Naive thymus-derived CD8-positive, alpha-beta T cell (primary cell): Measurements from ENCODE around the gene BRD3. TPM values are rescaled to one million over a fixed set of nuclear protein-coding genes. Genes with fewer than 3 reads are reported as not detected.
"Not testable (repeated sequence)": the region's sequence is repeated elsewhere in the genome, so short reads cannot be mapped to it uniquely, and the experiment has no call there.

Experiments used
- ATAC-seq, 2 donors: fragments of 150-1000 bp; cut with Tn5 transposase in 1 of 2; sonication (Bioruptor Pico), chemical (Tn5 transposase) in 1 of 2; 1 replicate in 1 of 2; 2 replicates in 1 of 2; pipeline ENCODE4 v1.10.0; 2021; ENCODE audit warnings: mild to moderate bottlenecking in 2 of 2, moderate library complexity in 2 of 2
- POLR2A ChIA-PET: fragments of 350-600 bp; sonication (Branson Sonifier 250); formaldehyde crosslinking; loops from one replicate; lab custom pipeline; 2021; ENCODE audit warnings: antibody characterized with exemption; lab: Charles Lee
- DNase-seq, 10 donors: peaks; one replicate each; pipeline versions ENCODE4 v3.0.0 to v3.0.0-alpha.2; 2020 to 2022
- H3K27ac Mint-ChIP-seq, 10 donors: one replicate each; pipeline ENCODE4 v1.8.0; 2020 to 2022; ENCODE audit warnings: mild to moderate bottlenecking in 10 of 10, mixed read lengths in 10 of 10, moderate library complexity in 4 of 10, inconsistent platforms in 1 of 10
- H3K27me3 Mint-ChIP-seq, 5 donors: one replicate each; pipeline ENCODE4 v1.8.0; 2021 to 2022; ENCODE audit warnings: mixed read lengths in 5 of 5
- H3K36me3 Mint-ChIP-seq, 3 donors: one replicate each; pipeline ENCODE4 v1.8.0; 2020 to 2022; ENCODE audit warnings: mixed read lengths in 3 of 3, mild to moderate bottlenecking in 2 of 3, inconsistent platforms in 1 of 3
- H3K4me1 Mint-ChIP-seq, 4 donors: one replicate each; pipeline ENCODE4 v1.8.0; 2021 to 2022; ENCODE audit warnings: mixed read lengths in 4 of 4
- H3K4me3 Mint-ChIP-seq, 10 donors: one replicate each; pipeline ENCODE4 v1.8.0; 2020 to 2022; ENCODE audit warnings: mild to moderate bottlenecking in 10 of 10, mixed read lengths in 10 of 10, moderate library complexity in 6 of 10, inconsistent platforms in 1 of 10
- H3K9me3 Mint-ChIP-seq, 9 donors: one replicate each; pipeline ENCODE4 v1.8.0; 2020 to 2022; ENCODE audit warnings: mixed read lengths in 9 of 9, mild to moderate bottlenecking in 3 of 9, inconsistent platforms in 1 of 9, moderate library complexity in 1 of 9
- polyA plus RNA-seq, 3 donors: library from polyadenylated mRNA; unstranded; fragments of 300-500 nt; fragmentation: Illumina TruSeq; gene quantifications; one replicate each; pipeline ENCODE4 v1.2.3, GENCODE V29; 2021
- total RNA-seq, 8 experiments: library from RNA in 2 of 8; stranded (reverse) in 2 of 8; gene quantifications; one replicate each; pipeline ENCODE4 v1.2.3 and lab custom pipeline; 2021 to 2026

Gene BRD3
- total RNA-seq (10 to 100 TPM; 44.8 to 49.0 TPM), polyA plus RNA-seq (10 to 100 TPM; 13.1 to 30.9 (median 27.8) TPM), total RNA-seq (lab: John Stamatoyannopoulos, UW) (19.7 to 57.1 (median 37.2) reads per million in 6 experiments)

- Mint-ChIP-seq H3K27ac (peak within 1 kb of the TSS; percentile 85 to 97 (median 94)), H3K4me3 (peak within 1 kb of the TSS; percentile 85 to 94 (median 90)), H3K36me3 (no peaks in the 10 kb centered on the region), H3K9me3 (no peaks in the 10 kb centered on the region), H3K27me3 (peaks cover 3 to 20% (median 9%) of the 10 kb centered on the region in 5 donors), H3K4me1 (peaks cover 12 to 37% (median 33%) of the 10 kb centered on the region in 4 donors)
- POLR2A ChIA-PET, result interaction anchor here (0.6 to 1.9 kb wide), 6 partner anchors 41 to 97 kb away, joined by 3 to 11 read pairs (median 6); partner anchors contain the start of genes BRD3OS and WDR5
- ATAC-seq (peak; percentile 80 to 82), DNase-seq (peak; percentile 74 to 90 (median 84))
Observed at GRCh38 chr9:134067904-134068743, at the start of gene BRD3. TSS of gene BRD3 (minus strand) at chr9:134068026. CDS start at chr9:134053477, 14,549 bp downstream.

- no peaks in the 10 kb centered on the region for H3K4me1 Mint-ChIP-seq
- H3K27ac Mint-ChIP-seq, result no peak overlapping the region
- H3K9me3 Mint-ChIP-seq, result no peaks in the 10 kb centered on the region
- DNase-seq (no peak), ATAC-seq (no peak)
- peaks cover 0 to 1% (median 0%) of the 10 kb centered on the region in 5 donors for H3K27me3 Mint-ChIP-seq
- H3K4me3 Mint-ChIP-seq, result no peak overlapping the region
- no peaks in the 10 kb centered on the region for H3K36me3 Mint-ChIP-seq
- POLR2A ChIA-PET, result no interaction called here
Observed at GRCh38 chr9:134112561-134112960, 44.7 kb upstream of the BRD3 start.

- no peaks in the 10 kb centered on the region for H3K36me3 Mint-ChIP-seq
- ATAC-seq (no peak), DNase-seq (no peak)
- no peaks in the 10 kb centered on the region for H3K4me1 Mint-ChIP-seq
- no peaks in the 10 kb centered on the region for H3K9me3 Mint-ChIP-seq
- no peak overlapping the region for H3K4me3 Mint-ChIP-seq
- POLR2A ChIA-PET, result no interaction called here
- no peak overlapping the region for H3K27ac Mint-ChIP-seq
- H3K27me3 Mint-ChIP-seq, result peaks cover 0 to 5% (median 0%) of the 10 kb centered on the region in 5 donors
Observed at GRCh38 chr9:134111064-134111463, 43.2 kb upstream of the BRD3 start.

- H3K27ac Mint-ChIP-seq, result no peak overlapping the region
- no peaks in the 10 kb centered on the region for H3K9me3 Mint-ChIP-seq
- peaks cover 0 to 4% (median 2%) of the 10 kb centered on the region in 4 donors for H3K4me1 Mint-ChIP-seq
- DNase-seq (no peak), ATAC-seq (no peak)
- no peak overlapping the region for H3K4me3 Mint-ChIP-seq
- H3K27me3 Mint-ChIP-seq, result peaks cover 8 to 38% (median 21%) of the 10 kb centered on the region in 5 donors
- POLR2A ChIA-PET, result no interaction called here
- H3K36me3 Mint-ChIP-seq, result no peaks in the 10 kb centered on the region
Observed at GRCh38 chr9:134103391-134103998, 35.7 kb upstream of the BRD3 start.

- POLR2A ChIA-PET, result no interaction called here
- Mint-ChIP-seq H3K4me1 (peaks cover 0 to 4% (median 2%) of the 10 kb centered on the region in 4 donors), H3K4me3 (no peak overlapping the region), H3K36me3 (no peaks in the 10 kb centered on the region), H3K27ac (peak overlapping the region in 1 of 10 donors; percentile 63), H3K9me3 (no peaks in the 10 kb centered on the region), H3K27me3 (peaks cover 9 to 37% (median 24%) of the 10 kb centered on the region in 5 donors)
- ATAC-seq (no peak), DNase-seq (no peak)
Observed at GRCh38 chr9:134101623-134102149, 33.9 kb upstream of the BRD3 start.

GRCh38 chr9:134101133-134101532 is 33.3 kb upstream of the BRD3 start:
- H3K27me3 Mint-ChIP-seq, result peaks cover 9 to 40% (median 24%) of the 10 kb centered on the region in 5 donors
- H3K36me3 Mint-ChIP-seq, H3K9me3 Mint-ChIP-seq, DNase-seq, POLR2A ChIA-PET, H3K27ac Mint-ChIP-seq, H3K4me1 Mint-ChIP-seq, H3K4me3 Mint-ChIP-seq, ATAC-seq: not testable (repeated sequence)

GRCh38 chr9:134100040-134100439 is 32.2 kb upstream of the BRD3 start:
- DNase-seq, result no peak
- Mint-ChIP-seq H3K9me3 (no peaks in the 10 kb centered on the region), H3K4me1 (peaks cover 0 to 4% (median 2%) of the 10 kb centered on the region in 4 donors), H3K27ac (no peak overlapping the region), H3K27me3 (peaks cover 9 to 40% (median 20%) of the 10 kb centered on the region in 5 donors), H3K4me3 (no peak overlapping the region), H3K36me3 (no peaks in the 10 kb centered on the region)
- POLR2A ChIA-PET, result no interaction called here
- ATAC-seq, result no peak

- H3K27ac Mint-ChIP-seq, result peak overlapping the region in 1 of 10 donors; percentile 70
- H3K27me3 Mint-ChIP-seq, result peaks cover 9 to 37% (median 18%) of the 10 kb centered on the region in 5 donors
- H3K36me3 Mint-ChIP-seq, result no peaks in the 10 kb centered on the region
- DNase-seq, result peak; percentile 22 to 69 (median 50)
- POLR2A ChIA-PET, result interaction anchor here (0.6 kb wide), 1 partner anchor 82 kb away, joined by 5 read pairs; no protein-coding TSS in a partner anchor
- no peaks in the 10 kb centered on the region for H3K9me3 Mint-ChIP-seq
- no peak overlapping the region for H3K4me3 Mint-ChIP-seq
- peak; percentile 88 to 90 for ATAC-seq
- H3K4me1 Mint-ChIP-seq, result peaks cover 0 to 4% (median 2%) of the 10 kb centered on the region in 4 donors
Observed at GRCh38 chr9:134099123-134099761, 31.4 kb upstream of the BRD3 start.

- H3K27me3 Mint-ChIP-seq, result peaks cover 0 to 11% (median 8%) of the 10 kb centered on the region in 5 donors
- no peak overlapping the region for H3K4me3 Mint-ChIP-seq
- H3K36me3 Mint-ChIP-seq, result peaks cover 0 to 5% (median 0%) of the 10 kb centered on the region in 3 donors
- DNase-seq (no peak), ATAC-seq (no peak)
- H3K4me1 Mint-ChIP-seq, result no peaks in the 10 kb centered on the region
- peaks cover 0 to 3% (median 0%) of the 10 kb centered on the region in 9 donors for H3K9me3 Mint-ChIP-seq
- H3K27ac Mint-ChIP-seq, result no peak overlapping the region
- POLR2A ChIA-PET, result no interaction called here
Observed at GRCh38 chr9:134089972-134090371, 22.1 kb upstream of the BRD3 start.

GRCh38 chr9:134088063-134088725 is 20.4 kb upstream of the BRD3 start:
- POLR2A ChIA-PET, result interaction anchor here (0.6 kb wide), 1 partner anchor 15 kb away, joined by 3 read pairs; no protein-coding TSS in a partner anchor
- Mint-ChIP-seq H3K27ac (no peak overlapping the region), H3K4me3 (no peak overlapping the region), H3K4me1 (no peaks in the 10 kb centered on the region), H3K27me3 (peaks cover 0 to 6% (median 2%) of the 10 kb centered on the region in 5 donors), H3K36me3 (peaks cover 0 to 5% (median 0%) of the 10 kb centered on the region in 3 donors), H3K9me3 (peaks cover 0 to 3% (median 0%) of the 10 kb centered on the region in 9 donors)
- DNase-seq (no peak), ATAC-seq (no peak)

- no peak for DNase-seq
- POLR2A ChIA-PET, result no interaction called here
- Mint-ChIP-seq H3K27ac (no peak overlapping the region), H3K4me1 (no peaks in the 10 kb centered on the region), H3K4me3 (no peak overlapping the region), H3K27me3 (peaks cover 0 to 9% (median 6%) of the 10 kb centered on the region in 5 donors), H3K36me3 (peaks cover 0 to 5% (median 0%) of the 10 kb centered on the region in 3 donors), H3K9me3 (peaks cover 0 to 5% (median 0%) of the 10 kb centered on the region in 9 donors)
- ATAC-seq, result no peak
Observed at GRCh38 chr9:134085674-134086073, 17.8 kb upstream of the BRD3 start.
